WTC11 (cell line): ENCODE data around the gene LIN7C. TPM values are rescaled to one million over a fixed set of nuclear protein-coding genes. Genes with fewer than 3 reads are reported as not detected.

ENCODE experiments used
- FOXK1 ChIP-seq: sonication (generic); formaldehyde crosslinking; IDR thresholded peaks from 2 replicates; pipeline ENCODE4 v1.8.0; 2022; ENCODE audit warnings: mild to moderate bottlenecking, moderate library complexity, missing genetic modification reagents
- GTF2I ChIP-seq: fragments of 250-450 bp; sonication (Bioruptor Pico); conservative IDR thresholded peaks from 2 replicates; pipeline ENCODE4 v1.4.0; 2021; ENCODE audit warnings: mild to moderate bottlenecking
- HMGA2 ChIP-seq: fragments of 250-450 bp; sonication (Bioruptor Pico); IDR thresholded peaks from 2 replicates; pipeline ENCODE4 v1.4.0; 2021; ENCODE audit warnings: mild to moderate bottlenecking, moderate library complexity
- JUN ChIP-seq: sonication (generic); formaldehyde crosslinking; IDR thresholded peaks from 2 replicates; pipeline ENCODE4 v1.8.0; 2023; ENCODE audit warnings: mild to moderate bottlenecking, missing genetic modification reagents
- RORB ChIP-seq: fragments of 250-450 bp; sonication (Bioruptor Pico); IDR thresholded peaks from 2 replicates; pipeline ENCODE4 v1.9.0; 2021; ENCODE audit warnings: mild to moderate bottlenecking
- ZNF138 ChIP-seq: sonication (generic); formaldehyde crosslinking; conservative IDR thresholded peaks from 2 replicates; pipeline ENCODE4 v1.8.1; 2022; ENCODE audit warnings: mild to moderate bottlenecking, moderate library complexity, missing genetic modification reagents
- ZNF416 ChIP-seq: fragments of 250-450 bp; sonication (Bioruptor Pico); IDR thresholded peaks from 2 replicates; pipeline ENCODE4 v1.9.0; 2021; ENCODE audit warnings: mild to moderate bottlenecking, inconsistent platforms
- total RNA-seq: library from RNA; stranded (reverse); gene quantifications from 3 replicates; pipeline ENCODE4 v1.2.3, GENCODE V29; 2021
- TF ChIP-seq, protein P1 (sequence below): sonication (generic); formaldehyde crosslinking; IDR thresholded peaks from 2 replicates; pipeline ENCODE4 v1.8.0; 2022; ENCODE audit warnings: mild to moderate bottlenecking, missing genetic modification reagents
- TF ChIP-seq, protein P2 (sequence below): sonication (generic); formaldehyde crosslinking; IDR thresholded peaks from 2 replicates; pipeline ENCODE4 v1.8.1; 2023; ENCODE audit warnings: mild to moderate bottlenecking, moderate library complexity, missing genetic modification reagents
- TF ChIP-seq, protein P3 (sequence below): sonication (generic); formaldehyde crosslinking; IDR thresholded peaks from 2 replicates; pipeline ENCODE4 v1.8.1; 2023; ENCODE audit warnings: mild to moderate bottlenecking, missing genetic modification reagents, moderate library complexity
- TF ChIP-seq, protein P4 (sequence below): sonication (generic); formaldehyde crosslinking; IDR thresholded peaks from 2 replicates; pipeline ENCODE4 v1.8.0; 2023; ENCODE audit warnings: missing genetic modification reagents, mild to moderate bottlenecking, borderline replicate concordance
- TF ChIP-seq, protein P5 (sequence below): sonication (generic); formaldehyde crosslinking; conservative IDR thresholded peaks from 2 replicates; pipeline ENCODE4 v1.8.1; 2022; ENCODE audit warnings: mild to moderate bottlenecking, missing genetic modification reagents
- TF ChIP-seq, protein P6 (sequence below): sonication (generic); formaldehyde crosslinking; IDR thresholded peaks from 2 replicates; pipeline ENCODE4 v1.8.0; 2022; ENCODE audit warnings: mild to moderate bottlenecking, missing genetic modification reagents
- TF ChIP-seq, protein P7 (sequence below): sonication (generic); formaldehyde crosslinking; IDR thresholded peaks from 2 replicates; pipeline ENCODE4 v1.8.1; 2022; ENCODE audit warnings: low read depth, missing genetic modification reagents, borderline replicate concordance
- TF ChIP-seq, protein P8 (sequence below): sonication (generic); formaldehyde crosslinking; IDR thresholded peaks from 2 replicates; pipeline ENCODE4 v1.8.1; 2023; ENCODE audit warnings: mild to moderate bottlenecking, missing genetic modification reagents

LIN7C gene
- total RNA-seq, 1 experiment from 2014 or later: 39.4 TPM

DNA sequence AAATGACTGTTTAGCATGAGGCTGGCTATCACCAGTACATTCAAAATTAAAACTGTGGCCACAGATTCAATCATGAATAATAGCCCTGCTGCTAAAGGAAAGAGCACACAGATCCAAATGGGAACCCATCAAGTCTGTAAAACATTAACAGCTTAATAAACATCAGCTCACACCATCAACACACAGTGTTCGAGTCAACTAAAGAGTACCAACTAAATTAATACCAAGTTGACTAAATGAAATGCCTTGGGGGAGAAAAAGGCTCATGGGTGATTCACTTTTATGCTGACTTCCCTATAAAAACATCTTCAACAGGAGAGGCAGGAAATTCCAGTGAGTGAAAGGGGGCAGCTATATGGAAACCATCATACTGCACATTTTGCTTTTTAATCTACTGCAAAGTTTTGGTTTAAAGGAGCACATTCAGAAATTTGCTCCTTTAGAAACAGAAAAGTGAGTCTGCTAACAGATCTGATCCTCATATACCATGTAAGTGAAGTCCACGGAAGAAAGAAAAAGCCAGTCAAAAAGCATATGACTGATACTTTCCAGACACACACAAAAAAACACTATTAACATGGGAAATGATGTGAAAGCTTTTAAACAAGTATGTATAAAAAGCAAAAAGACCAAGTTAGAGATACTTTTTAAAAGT is 50.3 kb downstream of the LIN7C start (continued):
- TF ChIP-seq, protein P1, sequence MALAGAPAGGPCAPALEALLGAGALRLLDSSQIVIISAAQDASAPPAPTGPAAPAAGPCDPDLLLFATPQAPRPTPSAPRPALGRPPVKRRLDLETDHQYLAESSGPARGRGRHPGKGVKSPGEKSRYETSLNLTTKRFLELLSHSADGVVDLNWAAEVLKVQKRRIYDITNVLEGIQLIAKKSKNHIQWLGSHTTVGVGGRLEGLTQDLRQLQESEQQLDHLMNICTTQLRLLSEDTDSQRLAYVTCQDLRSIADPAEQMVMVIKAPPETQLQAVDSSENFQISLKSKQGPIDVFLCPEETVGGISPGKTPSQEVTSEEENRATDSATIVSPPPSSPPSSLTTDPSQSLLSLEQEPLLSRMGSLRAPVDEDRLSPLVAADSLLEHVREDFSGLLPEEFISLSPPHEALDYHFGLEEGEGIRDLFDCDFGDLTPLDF (CRISPR knock-in tag): no peak
- TF ChIP-seq HMGA2 (CRISPR knock-in tag) (no peak), ZNF416 (CRISPR knock-in tag) (no peak), RORB (CRISPR knock-in tag) (no peak), ZNF138 (CRISPR knock-in tag) (no peak), FOXK1 (CRISPR knock-in tag) (no peak), GTF2I (no peak), JUN (CRISPR knock-in tag) (no peak)
- TF ChIP-seq, protein P2, sequence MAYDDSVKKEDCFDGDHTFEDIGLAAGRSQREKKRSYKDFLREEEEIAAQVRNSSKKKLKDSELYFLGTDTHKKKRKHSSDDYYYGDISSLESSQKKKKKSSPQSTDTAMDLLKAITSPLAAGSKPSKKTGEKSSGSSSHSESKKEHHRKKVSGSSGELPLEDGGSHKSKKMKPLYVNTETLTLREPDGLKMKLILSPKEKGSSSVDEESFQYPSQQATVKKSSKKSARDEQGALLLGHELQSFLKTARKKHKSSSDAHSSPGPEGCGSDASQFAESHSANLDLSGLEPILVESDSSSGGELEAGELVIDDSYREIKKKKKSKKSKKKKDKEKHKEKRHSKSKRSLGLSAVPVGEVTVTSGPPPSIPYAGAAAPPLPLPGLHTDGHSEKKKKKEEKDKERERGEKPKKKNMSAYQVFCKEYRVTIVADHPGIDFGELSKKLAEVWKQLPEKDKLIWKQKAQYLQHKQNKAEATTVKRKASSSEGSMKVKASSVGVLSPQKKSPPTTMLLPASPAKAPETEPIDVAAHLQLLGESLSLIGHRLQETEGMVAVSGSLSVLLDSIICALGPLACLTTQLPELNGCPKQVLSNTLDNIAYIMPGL (CRISPR knock-in tag): no peak
- TF ChIP-seq, protein P3, sequence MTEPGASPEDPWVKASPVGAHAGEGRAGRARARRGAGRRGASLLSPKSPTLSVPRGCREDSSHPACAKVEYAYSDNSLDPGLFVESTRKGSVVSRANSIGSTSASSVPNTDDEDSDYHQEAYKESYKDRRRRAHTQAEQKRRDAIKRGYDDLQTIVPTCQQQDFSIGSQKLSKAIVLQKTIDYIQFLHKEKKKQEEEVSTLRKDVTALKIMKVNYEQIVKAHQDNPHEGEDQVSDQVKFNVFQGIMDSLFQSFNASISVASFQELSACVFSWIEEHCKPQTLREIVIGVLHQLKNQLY: no peak
- TF ChIP-seq, protein P4, sequence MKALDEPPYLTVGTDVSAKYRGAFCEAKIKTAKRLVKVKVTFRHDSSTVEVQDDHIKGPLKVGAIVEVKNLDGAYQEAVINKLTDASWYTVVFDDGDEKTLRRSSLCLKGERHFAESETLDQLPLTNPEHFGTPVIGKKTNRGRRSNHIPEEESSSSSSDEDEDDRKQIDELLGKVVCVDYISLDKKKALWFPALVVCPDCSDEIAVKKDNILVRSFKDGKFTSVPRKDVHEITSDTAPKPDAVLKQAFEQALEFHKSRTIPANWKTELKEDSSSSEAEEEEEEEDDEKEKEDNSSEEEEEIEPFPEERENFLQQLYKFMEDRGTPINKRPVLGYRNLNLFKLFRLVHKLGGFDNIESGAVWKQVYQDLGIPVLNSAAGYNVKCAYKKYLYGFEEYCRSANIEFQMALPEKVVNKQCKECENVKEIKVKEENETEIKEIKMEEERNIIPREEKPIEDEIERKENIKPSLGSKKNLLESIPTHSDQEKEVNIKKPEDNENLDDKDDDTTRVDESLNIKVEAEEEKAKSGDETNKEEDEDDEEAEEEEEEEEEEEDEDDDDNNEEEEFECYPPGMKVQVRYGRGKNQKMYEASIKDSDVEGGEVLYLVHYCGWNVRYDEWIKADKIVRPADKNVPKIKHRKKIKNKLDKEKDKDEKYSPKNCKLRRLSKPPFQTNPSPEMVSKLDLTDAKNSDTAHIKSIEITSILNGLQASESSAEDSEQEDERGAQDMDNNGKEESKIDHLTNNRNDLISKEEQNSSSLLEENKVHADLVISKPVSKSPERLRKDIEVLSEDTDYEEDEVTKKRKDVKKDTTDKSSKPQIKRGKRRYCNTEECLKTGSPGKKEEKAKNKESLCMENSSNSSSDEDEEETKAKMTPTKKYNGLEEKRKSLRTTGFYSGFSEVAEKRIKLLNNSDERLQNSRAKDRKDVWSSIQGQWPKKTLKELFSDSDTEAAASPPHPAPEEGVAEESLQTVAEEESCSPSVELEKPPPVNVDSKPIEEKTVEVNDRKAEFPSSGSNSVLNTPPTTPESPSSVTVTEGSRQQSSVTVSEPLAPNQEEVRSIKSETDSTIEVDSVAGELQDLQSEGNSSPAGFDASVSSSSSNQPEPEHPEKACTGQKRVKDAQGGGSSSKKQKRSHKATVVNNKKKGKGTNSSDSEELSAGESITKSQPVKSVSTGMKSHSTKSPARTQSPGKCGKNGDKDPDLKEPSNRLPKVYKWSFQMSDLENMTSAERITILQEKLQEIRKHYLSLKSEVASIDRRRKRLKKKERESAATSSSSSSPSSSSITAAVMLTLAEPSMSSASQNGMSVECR (CRISPR knock-in tag): no peak
- TF ChIP-seq, protein P5, sequence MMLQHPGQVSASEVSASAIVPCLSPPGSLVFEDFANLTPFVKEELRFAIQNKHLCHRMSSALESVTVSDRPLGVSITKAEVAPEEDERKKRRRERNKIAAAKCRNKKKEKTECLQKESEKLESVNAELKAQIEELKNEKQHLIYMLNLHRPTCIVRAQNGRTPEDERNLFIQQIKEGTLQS: no peak
- TF ChIP-seq, protein P6, sequence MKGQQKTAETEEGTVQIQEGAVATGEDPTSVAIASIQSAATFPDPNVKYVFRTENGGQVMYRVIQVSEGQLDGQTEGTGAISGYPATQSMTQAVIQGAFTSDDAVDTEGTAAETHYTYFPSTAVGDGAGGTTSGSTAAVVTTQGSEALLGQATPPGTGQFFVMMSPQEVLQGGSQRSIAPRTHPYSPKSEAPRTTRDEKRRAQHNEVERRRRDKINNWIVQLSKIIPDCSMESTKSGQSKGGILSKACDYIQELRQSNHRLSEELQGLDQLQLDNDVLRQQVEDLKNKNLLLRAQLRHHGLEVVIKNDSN: no peak
- TF ChIP-seq, protein P7, sequence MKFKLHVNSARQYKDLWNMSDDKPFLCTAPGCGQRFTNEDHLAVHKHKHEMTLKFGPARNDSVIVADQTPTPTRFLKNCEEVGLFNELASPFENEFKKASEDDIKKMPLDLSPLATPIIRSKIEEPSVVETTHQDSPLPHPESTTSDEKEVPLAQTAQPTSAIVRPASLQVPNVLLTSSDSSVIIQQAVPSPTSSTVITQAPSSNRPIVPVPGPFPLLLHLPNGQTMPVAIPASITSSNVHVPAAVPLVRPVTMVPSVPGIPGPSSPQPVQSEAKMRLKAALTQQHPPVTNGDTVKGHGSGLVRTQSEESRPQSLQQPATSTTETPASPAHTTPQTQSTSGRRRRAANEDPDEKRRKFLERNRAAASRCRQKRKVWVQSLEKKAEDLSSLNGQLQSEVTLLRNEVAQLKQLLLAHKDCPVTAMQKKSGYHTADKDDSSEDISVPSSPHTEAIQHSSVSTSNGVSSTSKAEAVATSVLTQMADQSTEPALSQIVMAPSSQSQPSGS: no peak
- TF ChIP-seq, protein P8, sequence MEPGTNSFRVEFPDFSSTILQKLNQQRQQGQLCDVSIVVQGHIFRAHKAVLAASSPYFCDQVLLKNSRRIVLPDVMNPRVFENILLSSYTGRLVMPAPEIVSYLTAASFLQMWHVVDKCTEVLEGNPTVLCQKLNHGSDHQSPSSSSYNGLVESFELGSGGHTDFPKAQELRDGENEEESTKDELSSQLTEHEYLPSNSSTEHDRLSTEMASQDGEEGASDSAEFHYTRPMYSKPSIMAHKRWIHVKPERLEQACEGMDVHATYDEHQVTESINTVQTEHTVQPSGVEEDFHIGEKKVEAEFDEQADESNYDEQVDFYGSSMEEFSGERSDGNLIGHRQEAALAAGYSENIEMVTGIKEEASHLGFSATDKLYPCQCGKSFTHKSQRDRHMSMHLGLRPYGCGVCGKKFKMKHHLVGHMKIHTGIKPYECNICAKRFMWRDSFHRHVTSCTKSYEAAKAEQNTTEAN: no peak
